Dermis microvascular lymphatic vessel endothelial cell (primary cell): ENCODE data around the gene MOCS1. TPM values are rescaled to one million over a fixed set of nuclear protein-coding genes. Genes with fewer than 3 reads are reported as not detected.

Source experiments
- DNase-seq, 2 donors: peaks; one replicate each; pipeline versions ENCODE4 v3.0.0 to v3.0.0-alpha.2; 2010; ENCODE audit warnings: low read depth in 2 of 2
- total RNA-seq: library from RNA; depleted of rRNA; stranded (reverse); fragments of >200 nt; gene quantifications from 2 replicates; pipeline ENCODE4 v1.2.1, GENCODE V29; 2014

Gene MOCS1
- total RNA-seq, 1 donor from 2014 or later: 8.3 TPM

GRCh38 chr6:39902786-39903465 is 31.3 kb downstream of the MOCS1 start:
- DNase-seq: no peak

GRCh38 chr6:39902136-39902535 is 32.1 kb downstream of the MOCS1 start:
- DNase-seq: no peak

DNA sequence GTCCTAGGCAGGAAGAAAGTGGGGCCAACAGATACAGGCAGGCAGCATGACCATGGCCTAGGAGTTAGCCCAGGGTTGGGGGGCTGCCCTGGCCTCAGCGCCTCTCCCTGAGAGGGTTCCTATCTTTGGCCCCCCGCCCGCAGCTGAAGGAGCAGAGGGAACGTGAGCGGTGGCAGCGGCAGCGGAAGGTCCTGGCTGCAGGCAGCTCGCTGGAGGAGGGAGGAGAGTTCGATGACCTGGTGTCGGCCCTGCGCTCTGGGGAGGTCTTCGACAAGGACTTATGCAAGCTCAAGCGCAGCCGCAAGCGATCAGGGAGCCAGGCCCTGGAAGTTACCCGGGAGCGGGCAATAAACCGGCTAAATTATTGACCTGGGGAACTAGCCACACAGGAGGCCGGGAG is 32.6 kb downstream of the MOCS1 start:
- no peak for DNase-seq

GRCh38 chr6:39901116-39901655 is 33.1 kb downstream of the MOCS1 start:
- no peak for DNase-seq

DNA sequence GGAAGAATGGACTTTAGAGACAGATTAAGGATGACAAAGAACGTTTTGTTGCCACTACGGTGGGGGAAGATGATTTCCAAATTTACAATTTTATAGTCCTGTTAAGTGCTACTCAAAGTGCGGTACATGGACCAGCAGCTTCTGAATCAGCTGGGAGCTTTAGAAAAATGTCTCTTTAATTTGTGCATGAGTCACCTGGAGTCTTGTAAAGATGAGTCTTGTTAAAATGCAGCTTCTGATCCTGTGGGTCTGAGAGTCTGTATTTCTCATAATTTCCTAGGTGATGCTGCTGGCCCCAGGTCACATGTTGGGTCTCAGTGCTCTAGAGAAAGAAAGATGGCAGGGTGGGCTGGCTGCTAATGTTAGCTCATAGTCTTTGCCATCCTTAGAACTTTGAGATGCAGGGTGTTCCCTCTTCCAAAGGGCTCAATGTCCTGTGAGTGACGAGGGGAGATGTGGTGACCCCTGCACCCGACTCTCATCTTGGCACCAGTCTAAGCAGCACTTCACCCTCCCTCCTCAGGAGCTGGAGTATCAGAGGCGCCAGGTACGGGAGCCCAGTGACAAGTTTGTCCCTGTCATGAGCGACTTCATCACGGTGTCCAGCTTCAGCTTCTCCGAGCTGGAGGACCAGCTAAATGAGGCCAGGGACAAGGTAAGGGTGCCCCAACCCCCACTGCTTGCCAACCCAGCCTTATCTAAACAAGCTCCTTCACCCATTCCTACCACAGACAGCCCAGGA is 34.5 kb downstream of the MOCS1 start:
- no peak for DNase-seq

GRCh38 chr6:39898625-39899024 is 35.6 kb downstream of the MOCS1 start:
- DNase-seq: no peak

DNA sequence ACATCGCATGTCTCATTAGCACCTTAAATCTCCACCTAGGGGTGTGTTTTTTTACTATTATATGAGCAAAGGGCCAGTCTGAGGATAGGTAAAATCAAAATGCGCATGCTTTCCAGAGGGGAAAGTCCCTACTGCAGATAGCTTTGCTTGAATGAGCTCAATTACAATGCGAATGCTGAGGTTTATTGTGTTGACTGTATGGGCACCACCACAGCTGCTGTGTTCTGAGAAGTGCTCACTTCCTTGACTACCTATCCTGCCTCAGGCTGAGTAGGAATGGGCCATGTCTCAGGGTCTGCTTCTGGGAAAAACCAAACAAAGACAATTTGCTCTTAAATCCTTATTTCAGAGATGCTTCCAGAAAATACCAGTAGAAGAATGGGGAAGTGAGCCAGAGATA is 36.6 kb downstream of the MOCS1 start:
- no peak for DNase-seq

DNA sequence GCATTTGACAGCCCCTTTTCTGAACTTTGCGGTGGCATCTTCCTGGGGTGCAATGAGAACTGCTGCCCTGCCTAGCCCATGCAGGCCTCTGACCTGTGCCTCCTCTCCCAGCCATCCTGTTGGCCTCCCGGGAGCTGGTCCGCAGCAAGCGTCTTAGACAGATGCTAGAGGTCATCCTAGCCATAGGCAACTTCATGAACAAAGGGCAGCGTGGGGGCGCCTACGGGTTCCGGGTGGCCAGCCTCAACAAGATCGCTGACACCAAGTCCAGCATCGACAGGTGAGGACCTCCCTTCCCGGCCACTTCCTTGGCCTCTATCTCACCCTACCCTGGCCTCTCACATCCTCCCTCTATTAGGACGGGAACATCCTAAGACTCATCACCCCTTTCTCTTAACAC is 37.6 kb downstream of the MOCS1 start:
- no peak for DNase-seq

DNA sequence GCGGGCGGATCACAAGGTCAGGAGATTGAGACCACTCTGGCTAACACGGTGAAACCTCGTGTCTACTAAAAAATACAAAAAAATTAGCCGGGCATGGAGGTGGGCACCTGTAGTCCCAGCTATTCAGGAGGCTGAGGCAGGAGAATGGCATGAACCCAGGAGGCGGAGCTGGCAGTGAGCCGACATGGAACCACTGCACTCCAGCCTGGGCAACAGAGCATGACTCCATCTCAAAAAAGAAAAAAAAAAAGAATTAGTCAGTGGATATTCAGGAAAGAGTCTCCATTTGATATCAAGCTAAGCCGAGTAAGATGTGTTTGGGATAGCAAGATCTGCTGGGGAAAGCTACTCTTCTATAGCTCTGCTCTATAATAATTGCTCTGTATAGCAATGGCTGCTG is 41.0 kb downstream of the MOCS1 start:
- DNase-seq: no peak

DNA sequence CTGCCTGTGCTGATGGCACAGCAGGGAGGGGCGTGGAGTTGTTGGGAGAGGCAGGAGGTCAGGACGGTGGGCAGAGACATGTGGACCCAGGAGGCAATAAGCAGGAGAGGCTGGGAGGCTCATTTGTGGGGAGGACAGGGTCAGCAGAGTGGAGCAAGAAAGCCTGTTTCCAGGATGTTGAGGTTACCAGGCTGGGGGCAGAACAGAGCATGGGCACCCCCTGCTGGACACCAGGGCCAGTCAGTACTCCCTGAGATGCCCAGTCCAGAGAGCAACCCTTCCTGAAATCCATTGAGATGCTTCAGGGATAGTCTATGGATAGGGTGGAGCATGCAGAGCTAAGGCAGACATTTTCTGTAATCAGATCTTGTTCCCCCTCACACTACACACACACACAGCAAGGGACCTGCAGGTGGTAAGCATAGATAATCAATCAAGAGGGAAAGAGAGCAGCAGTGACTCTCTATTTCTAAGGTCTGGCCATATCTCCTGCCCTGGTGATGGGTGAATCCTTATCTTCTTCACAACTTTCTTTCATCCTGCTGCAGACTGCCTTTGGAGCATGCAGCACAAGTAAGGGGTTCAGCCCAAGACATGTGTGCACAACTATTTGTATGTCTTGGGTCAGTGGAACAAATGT is 41.7 kb downstream of the MOCS1 start:
- DNase-seq: peak; percentile 44 to 74

- no peak for DNase-seq
Observed at GRCh38 chr6:39891976-39892375, 42.3 kb downstream of the MOCS1 start.

DNA sequence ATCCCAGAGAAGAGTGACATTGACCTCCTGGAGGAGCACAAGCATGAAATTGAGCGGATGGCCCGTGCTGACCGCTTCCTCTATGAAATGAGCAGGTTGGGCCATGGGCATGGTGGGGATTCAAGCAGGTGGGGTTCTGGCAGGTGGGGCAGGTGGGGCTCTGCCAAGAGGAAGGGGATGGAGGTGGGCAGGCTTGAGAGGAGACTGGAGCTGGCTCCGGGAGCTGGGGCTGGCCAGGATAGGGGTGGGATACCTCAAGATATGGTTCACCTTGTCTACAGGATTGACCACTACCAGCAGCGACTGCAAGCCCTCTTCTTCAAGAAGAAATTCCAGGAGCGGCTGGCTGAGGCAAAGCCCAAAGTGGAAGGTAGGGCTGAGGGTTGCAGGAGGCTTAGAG is 42.9 kb downstream of the MOCS1 start:
- no peak for DNase-seq

GRCh38 chr6:39889229-39889628 is 45.0 kb downstream of the MOCS1 start:
- DNase-seq: no peak

GRCh38 chr6:39887692-39888450 is 46.4 kb downstream of the MOCS1 start:
- peak; percentile 79 to 95 for DNase-seq

GRCh38 chr6:39886871-39887270 is 47.4 kb downstream of the MOCS1 start:
- DNase-seq: no peak

DNA sequence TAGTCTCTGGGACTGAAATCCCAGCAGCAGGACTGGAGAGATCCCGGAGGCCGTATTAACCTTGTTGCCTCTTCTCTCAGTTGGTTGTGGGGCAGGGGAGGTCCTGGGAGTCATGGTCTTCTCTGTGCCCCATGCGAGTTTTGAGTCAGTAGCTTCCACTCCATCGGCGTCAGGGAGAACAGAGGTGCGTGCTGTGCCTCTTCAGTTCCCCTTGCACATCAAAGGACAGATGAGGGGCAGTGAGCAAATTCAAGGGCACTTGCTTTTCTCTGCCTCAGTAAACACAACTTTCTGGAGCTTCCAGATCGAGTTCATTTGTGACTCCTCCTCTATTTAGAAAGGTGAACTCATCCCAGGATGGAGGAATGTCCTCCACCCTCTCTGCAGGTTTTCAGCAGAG is 48.6 kb downstream of the MOCS1 start:
- no peak for DNase-seq

GRCh38 chr6:39884696-39885095 is 49.6 kb downstream of the MOCS1 start:
- no peak for DNase-seq

- DNase-seq: peak; percentile 81 to 93
Observed at GRCh38 chr6:39882531-39882899, 51.7 kb downstream of the MOCS1 start.

DNA sequence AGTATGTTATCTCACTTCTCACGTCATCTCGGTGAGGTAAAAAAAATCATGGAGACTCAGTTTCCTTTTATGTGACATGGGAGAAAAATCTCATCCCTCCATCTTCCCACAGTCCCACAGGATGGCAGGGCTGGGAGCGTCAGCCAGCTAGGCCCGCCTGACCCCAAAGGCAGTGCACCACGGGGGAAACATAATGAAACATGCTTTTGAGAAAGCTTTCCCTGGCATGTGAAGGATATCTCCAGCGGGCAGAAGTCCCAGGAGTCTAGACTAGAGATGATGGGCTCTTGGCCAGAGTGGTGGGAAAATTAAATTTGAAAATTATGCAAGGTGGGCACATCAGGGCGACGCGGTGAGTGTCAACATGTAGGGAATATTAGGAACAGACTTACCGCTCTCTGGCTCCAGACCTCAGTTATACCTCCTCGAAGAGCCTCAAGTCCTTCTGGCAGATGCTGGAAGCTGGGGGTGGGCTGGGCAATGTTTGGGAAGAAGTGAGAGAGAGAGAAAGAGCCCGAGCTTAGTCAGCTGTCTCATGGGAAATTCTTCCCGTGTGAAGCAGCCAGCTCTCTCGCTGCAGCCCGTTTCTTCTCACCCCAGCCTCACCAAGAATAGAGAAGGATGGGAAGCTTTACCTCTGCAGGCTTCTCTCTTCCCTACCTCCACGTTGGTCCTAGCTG is 52.3 kb downstream of the MOCS1 start:
- DNase-seq: no peak

- DNase-seq: no peak
Observed at GRCh38 chr6:39880594-39880993, 53.7 kb downstream of the MOCS1 start.

- DNase-seq: no peak
Observed at GRCh38 chr6:39879535-39879934, 54.7 kb downstream of the MOCS1 start.
